Tibial nerve (tissue), 4 donors: ENCODE data around the gene CHRNE. TPM values are rescaled to one million over a fixed set of nuclear protein-coding genes. Genes with fewer than 3 reads are reported as not detected.
A peak's percentile ranks its signal among the peaks of the same experiment; 100 is the strongest.

Experiments used
- DNase-seq, 2 donors: peaks; one replicate each; pipeline ENCODE4 v3.0.0-alpha.2; 2019; ENCODE audit warnings: low spot score in 2 of 2
- H3K27ac ChIP-seq, 4 donors: fragments of 200-600 bp; sonication (generic) in 3 of 4; one replicate each; pipeline ENCODE4 v1.5.1; 2017 to 2019; ENCODE audit warnings: mild to moderate bottlenecking in 1 of 4
- H3K27me3 ChIP-seq, 2 donors: fragments of 200-600 bp; sonication (generic) in 1 of 2; one replicate each; pipeline versions ENCODE4 v1.5.1 to v1.6.0; 2017 to 2019
- H3K36me3 ChIP-seq, 3 donors: fragments of 200-600 bp; sonication (generic); one replicate each; pipeline ENCODE4 v1.5.1; 2018 to 2019
- H3K4me1 ChIP-seq, 4 donors: fragments of 200-600 bp; sonication (generic) in 3 of 4; one replicate each; pipeline ENCODE4 v1.5.1; 2017 to 2019
- H3K4me3 ChIP-seq, 4 donors: fragments of 200-600 bp; sonication (generic) in 3 of 4; one replicate each; pipeline ENCODE4 v1.5.1; 2017 to 2019; ENCODE audit warnings: mild to moderate bottlenecking in 1 of 4, moderate library complexity in 1 of 4
- H3K9me3 ChIP-seq, 4 donors: fragments of 200-600 bp; sonication (generic) in 3 of 4; one replicate each; pipeline ENCODE4 v1.5.1; 2017 to 2019
- CTCF ChIP-seq, 5 experiments: fragments of 200-600 bp in 3 of 5; fragments of 450-650 bp in 2 of 5; sonication (generic) in 3 of 5; IDR thresholded peaks; one replicate each; pipeline ENCODE4 v1.5.1; 2016 to 2019; ENCODE audit warnings: antibody characterized with exemption in 5 of 5, mild to moderate bottlenecking in 3 of 5, moderate library complexity in 2 of 5
- EP300 ChIP-seq, 2 donors: sonication (generic); formaldehyde crosslinking; IDR thresholded peaks; one replicate each; pipeline ENCODE4 v1.6.1; 2017; ENCODE audit warnings: antibody characterized with exemption in 2 of 2, mild to moderate bottlenecking in 1 of 2
- POLR2A ChIP-seq, 2 donors: fragments of 450-650 bp; IDR thresholded peaks; one replicate each; pipeline ENCODE4 v1.6.1; 2017; ENCODE audit warnings: antibody characterized with exemption in 2 of 2, mild to moderate bottlenecking in 2 of 2, moderate library complexity in 2 of 2
- WGBS, 2 donors: methylation state at CpG; one replicate each; pipeline ENCODE4 v1.1.5; 2018; 5-methylcytosine and 5-hydroxymethylcytosine counted together
- total RNA-seq, 4 donors: library from RNA; depleted of rRNA; stranded (reverse); fragments of >200 nt; gene quantifications; one replicate each; pipeline ENCODE4 v1.1.0, GENCODE V29; 2016

The CHRNE gene
- total RNA-seq, 4 donors from 2014 or later = 0.22 to 2.5 (median 1.0) TPM

GRCh38 chr17:4901108-4901647, 1.7 kb downstream of the CHRNE start:
- DNase-seq = no peak
- WGBS, 2 donors = 64 to 67% methylated on average over 18 to 37 of the region's 37 CpGs
- Histone ChIP-seq H3K27ac (peak overlapping the region in 3 of 4 donors; percentile 11 to 75 (median 64)), H3K36me3 (peaks cover 0 to 15% (median 0%) of the 10 kb centered on the region in 3 donors), H3K4me3 (peak overlapping the region in 3 of 4 donors; percentile 11 to 54 (median 48)), H3K4me1 (peaks cover 0 to 53% (median 22%) of the 10 kb centered on the region in 4 donors), H3K27me3 (peaks cover 0 to 19% of the 10 kb centered on the region in 2 donors), H3K9me3 (no peaks in the 10 kb centered on the region)
- TF ChIP-seq EP300 (IDR thresholded peaks at IDR 0.05) (no peak), CTCF (IDR thresholded peaks at IDR 0.05) (no peak), POLR2A (IDR thresholded peaks at IDR 0.05) (no peak)

DNA sequence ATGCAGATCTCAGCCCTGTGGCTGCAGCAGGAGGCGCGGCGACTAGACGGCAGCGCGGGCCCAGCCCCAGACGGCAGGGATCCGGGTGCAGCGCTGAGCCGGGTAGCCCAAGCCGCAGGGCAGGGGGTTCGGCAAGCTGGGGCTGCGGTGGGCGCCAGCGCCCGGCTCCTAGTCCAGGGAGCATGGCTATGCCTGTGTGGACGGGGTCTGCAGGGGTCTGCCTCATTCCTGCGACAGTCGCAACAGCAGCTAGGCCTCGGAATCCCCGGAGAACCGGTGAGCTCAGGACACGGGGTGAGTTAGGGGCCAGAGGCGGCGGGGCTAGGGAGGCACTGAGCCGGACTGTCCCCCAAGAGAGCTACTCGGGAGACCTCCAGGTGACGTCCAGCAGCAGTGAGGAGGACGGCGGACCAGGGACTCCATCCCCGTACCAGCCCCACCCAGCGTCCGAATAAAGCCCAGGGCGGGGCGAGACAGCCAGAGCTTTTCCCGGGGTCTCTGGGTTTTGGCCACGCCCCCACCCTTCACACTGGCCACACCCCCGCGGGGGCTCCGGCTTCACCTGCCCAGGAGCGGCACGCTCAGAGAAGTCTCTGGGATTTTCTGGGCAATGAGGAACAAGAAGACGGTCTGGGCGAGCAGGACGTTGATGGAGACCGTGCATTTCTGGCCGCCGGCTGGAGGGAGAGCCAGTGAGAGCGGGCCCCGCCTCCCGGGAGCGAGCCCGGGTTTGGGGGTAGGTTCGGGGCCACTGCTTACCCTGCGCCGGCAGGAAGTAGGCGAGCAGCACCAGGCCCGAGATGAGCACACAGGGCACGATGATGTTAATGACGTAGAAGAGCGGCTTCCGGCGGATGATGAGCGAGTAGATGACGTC, 2.4 kb downstream of the CHRNE start:
- H3K4me1 ChIP-seq = peaks cover 0 to 53% (median 22%) of the 10 kb centered on the region in 4 donors
- H3K4me3 ChIP-seq = peak overlapping the region in 3 of 4 donors; percentile 11 to 54 (median 48)
- H3K9me3 ChIP-seq = no peaks in the 10 kb centered on the region
- peak overlapping the region in 2 of 4 donors; percentile 64 to 75 for H3K27ac ChIP-seq
- WGBS, 2 donors = 35 to 43% methylated on average over 37 to 45 of the region's 65 CpGs
- TF ChIP-seq POLR2A (IDR thresholded peaks at IDR 0.05) (peak in 1 of 2 donors; percentile 20), EP300 (IDR thresholded peaks at IDR 0.05) (peak in 1 of 2 donors; percentile 6), CTCF (IDR thresholded peaks at IDR 0.05) (no peak)
- no peak for DNase-seq
- H3K36me3 ChIP-seq = peaks cover 0 to 22% (median 4%) of the 10 kb centered on the region in 3 donors
- H3K27me3 ChIP-seq = peaks cover 0 to 19% of the 10 kb centered on the region in 2 donors

DNA sequence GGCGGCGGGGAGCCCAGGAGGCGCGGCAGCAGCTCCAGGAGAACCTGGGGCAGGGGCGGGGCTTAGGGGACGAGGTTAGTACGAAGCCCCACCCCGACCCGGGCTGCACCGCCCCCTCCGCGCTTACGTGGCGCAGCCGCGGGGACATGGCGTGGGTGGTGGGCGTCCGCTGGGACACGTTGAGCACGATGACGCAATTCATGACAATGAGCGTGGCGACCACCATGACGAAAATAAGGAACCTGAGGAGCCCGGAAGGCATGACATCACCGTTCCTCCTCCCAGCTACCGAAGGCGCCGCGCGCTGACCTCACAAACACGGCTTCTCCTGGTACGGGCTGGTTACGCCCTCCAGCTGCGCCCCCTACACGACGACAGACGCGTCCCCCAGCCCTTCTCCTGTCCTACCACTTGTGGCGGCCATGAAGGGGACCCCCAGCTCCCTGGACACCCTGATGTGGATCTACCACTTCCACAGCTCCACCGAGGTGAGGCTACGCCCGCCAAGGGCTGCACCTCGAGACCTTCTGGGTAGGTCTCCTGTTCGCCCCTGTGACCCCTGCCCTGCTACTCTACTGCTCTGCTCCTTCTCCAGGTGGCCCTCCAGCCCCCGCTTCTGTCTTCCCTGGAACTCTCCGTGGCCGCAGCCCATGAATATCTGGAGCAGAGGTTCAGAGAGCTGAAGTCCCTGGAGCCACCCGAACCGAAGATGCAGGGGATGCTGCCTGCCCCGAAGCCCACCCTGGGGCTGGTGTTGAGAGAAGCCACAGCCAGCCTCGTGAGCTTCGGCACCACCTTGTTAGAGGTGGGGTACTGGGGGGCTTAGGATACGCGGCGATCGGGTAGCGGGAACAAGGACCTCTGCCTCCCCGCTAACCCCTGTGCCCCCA, 3.3 kb downstream of the CHRNE start, which contains the start of gene C17orf107:
C17orf107 (plus strand) TSS at position 196 of the 890 bp plus-strand sequence; CDS start at position 423, 227 bp downstream.
- Histone ChIP-seq H3K4me3 (peak within 1 kb of the TSS; percentile 30 to 54 (median 40)), H3K9me3 (no peaks in the 10 kb centered on the region), H3K27me3 (peaks cover 0 to 17% of the 10 kb centered on the region in 2 donors), H3K36me3 (peaks cover 0 to 31% (median 12%) of the 10 kb centered on the region in 3 donors), H3K27ac (peak within 1 kb of the TSS in 2 of 4 donors; percentile 62 to 75), H3K4me1 (peaks cover 0 to 53% (median 22%) of the 10 kb centered on the region in 4 donors)
- peak in 1 of 2 donors; percentile 47 for TF ChIP-seq POLR2A (IDR thresholded peaks at IDR 0.05)
- TF ChIP-seq EP300 (IDR thresholded peaks at IDR 0.05) = peak; percentile 15 to 66
- no peak for TF ChIP-seq CTCF (IDR thresholded peaks at IDR 0.05)
- DNase-seq = peak; percentile 59 to 79
- WGBS, 2 donors = 19 to 29% methylated on average over 19 to 54 of the region's 60 CpGs

DNA sequence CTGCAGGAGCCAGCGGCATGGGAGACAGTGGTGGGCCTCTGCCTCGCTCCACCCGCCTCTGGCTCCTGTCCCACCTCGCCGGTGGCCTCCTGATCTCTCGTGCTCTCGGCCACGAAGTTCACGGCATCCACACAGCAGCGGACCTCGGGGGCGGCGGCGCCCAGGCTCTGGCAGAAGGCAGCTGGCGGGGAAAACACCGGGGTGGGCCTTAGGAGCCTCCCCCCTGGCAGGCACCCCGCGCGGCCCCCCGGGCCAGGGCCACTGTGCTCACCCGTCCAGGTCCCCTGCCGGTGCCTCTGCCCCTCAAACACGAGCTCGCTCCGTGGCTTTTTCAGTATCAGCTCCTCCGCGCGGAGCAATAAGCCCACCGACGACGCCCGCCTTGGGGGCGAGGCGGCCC, 4.0 kb downstream of the CHRNE start:
- peaks cover 0 to 16% of the 10 kb centered on the region in 2 donors for H3K27me3 ChIP-seq
- peaks cover 0 to 53% (median 22%) of the 10 kb centered on the region in 4 donors for H3K4me1 ChIP-seq
- WGBS, 2 donors = 13 to 22% methylated on average over 8 to 30 of the region's 34 CpGs
- peak overlapping the region in 2 of 4 donors; percentile 62 to 75 for H3K27ac ChIP-seq
- TF ChIP-seq POLR2A (IDR thresholded peaks at IDR 0.05) (no peak), CTCF (IDR thresholded peaks at IDR 0.05) (no peak), EP300 (IDR thresholded peaks at IDR 0.05) (no peak)
- no peak for DNase-seq
- H3K36me3 ChIP-seq = peaks cover 0 to 38% (median 18%) of the 10 kb centered on the region in 3 donors
- H3K9me3 ChIP-seq = no peaks in the 10 kb centered on the region
- H3K4me3 ChIP-seq = peak overlapping the region; percentile 30 to 54 (median 40)
